GM18511 (cell line): ENCODE measurements around the gene FCHSD2.
"Not testable (repeated sequence)": the region's sequence is repeated elsewhere in the genome, so short reads cannot be mapped to it uniquely, and the experiment has no call there.

ENCODE experiments used
- ATAC-seq: cut with Tn5 transposase; IDR thresholded peaks from one replicate; pipeline ENCODE4 v1.9.1; 2021; ENCODE audit warnings: mild to moderate bottlenecking, moderate library complexity; ENCODE audit not compliant: unreplicated experiment

Gene FCHSD2

DNA sequence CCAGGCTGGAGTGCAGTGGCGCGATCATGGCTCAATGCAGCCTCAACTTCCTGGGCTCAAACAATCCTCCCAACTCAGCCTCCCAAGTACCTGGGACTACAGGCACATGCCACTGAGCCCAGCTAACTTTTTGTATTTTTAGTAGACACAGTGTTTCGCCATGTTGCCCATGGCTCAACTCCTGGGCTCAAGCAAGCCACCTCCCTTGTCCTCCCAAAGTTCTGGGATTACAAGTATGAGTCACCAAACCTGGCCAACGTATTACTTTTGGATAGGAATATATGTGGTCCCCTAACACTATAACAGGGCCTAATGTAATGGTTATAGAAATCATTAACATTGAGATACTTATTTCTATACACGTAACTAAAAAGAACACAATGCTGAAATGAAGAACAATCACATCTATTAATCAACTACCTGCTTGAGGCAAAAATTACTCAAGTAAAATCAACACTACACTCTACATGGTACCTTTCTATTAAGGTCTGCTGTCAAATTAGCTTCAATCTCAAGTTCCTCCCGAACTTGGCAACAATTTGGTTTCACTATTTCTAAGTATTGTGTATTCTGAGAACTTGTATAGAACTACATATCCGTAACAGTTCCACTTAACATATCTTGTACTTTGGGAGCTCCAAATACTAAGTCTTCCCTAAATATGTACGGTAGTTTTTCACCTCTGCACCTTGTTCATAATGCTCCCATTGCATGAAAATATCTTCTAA lies 124.9 kb downstream of the FCHSD2 start:
- ATAC-seq: no peak

DNA sequence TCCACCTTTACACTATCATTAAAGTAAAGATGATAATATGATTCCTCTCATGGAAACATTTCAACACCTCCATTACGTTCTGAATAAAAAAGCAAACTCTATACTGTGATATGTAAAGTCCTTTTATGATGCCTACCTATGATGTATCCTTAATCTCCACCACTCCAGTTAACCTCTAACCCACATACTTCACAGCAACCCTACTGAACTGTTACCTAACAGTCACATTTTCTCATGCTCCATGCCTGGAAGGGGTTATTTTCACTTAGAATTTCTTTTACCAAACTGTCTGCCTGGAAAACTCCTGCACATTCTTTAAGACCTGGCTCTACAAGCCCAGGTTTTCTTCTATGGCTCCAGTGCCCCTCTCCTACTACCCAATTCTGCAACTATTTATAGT lies 129.1 kb downstream of the FCHSD2 start:
- ATAC-seq: no peak

DNA sequence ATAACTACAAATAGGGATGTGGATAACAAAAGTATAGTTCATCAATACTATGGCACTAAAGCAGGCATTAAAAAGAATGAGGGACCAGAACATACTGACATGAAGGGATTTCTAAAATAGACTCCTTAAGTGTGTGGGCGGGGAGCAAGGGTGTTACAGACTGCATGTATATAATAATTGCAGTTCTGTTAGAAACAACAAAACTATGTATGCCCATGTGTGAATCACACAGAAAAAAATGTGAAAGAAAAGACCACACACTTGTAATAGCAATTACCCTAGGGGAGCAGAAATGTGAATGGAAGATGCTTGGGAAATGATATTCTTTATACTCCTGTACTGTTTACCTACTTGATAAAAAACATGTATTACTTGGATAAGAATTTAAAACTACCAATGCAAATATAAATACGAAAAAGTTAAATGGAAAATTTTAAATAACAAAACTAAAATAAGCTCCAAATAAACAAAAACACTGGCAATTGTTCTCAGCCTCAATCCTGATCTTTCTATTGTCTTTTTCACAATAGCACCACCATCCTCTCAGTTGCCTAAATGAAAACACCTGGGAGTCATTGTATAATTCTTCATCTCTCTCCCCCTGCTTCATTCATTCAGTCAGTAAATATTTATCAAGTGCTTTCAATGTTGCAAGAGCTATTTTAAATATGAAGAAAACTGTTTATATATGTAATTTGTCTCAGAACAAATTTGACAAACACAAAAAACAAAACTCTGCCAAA lies 129.8 kb downstream of the FCHSD2 start:
- ATAC-seq: no peak

DNA sequence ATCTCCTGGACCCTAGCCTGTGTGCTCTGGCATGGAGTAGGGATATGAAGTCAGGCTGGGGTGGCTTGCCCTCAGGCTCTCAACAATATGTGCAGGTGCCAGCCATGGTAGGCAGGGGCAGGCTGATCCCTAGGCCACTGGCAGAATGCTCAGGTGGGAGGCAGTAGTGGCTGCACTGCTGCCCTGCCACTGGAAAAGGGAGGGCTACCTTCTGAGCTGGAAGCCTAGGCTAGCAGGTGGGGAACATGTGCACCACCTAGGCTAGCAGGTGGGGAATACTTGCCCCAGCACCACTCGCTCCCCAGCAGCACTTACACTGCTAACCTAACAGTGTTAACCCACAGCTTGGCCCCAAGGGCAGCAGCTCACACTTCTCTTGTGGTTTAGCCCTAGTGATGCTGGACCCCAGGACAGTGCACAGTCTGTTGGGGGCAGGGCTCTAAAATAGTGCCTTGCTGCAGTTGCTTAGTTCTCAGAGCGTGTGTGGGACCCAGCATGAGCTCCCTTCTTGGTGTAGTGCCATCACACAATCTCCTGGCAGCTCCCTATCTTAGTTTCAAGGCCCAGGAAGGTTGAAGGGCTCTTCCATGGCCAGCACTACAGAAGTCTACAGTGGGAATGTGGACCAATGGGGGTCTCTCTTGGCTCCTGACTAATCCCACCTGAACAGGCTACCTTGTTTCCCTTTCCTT lies 130.8 kb downstream of the FCHSD2 start:
- ATAC-seq: no peak

DNA sequence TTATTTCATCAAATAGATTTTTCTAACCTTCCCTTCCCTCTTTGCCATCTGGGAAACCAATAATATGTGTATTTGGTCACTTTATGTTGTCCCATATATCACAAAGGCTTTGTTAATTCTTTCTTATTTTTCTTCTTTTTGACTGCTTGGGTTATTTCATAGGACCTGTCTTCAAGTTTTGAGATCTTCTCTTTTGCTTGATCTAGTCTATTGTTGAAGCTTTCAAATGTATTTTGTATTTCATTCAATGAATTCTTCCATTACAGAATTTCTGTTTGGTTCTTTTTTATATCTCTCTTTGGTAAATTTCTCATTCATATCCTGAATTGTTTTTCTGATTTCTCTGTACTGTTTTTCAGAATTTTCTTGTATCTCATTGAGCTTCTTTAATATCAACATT lies 132.1 kb downstream of the FCHSD2 start:
- ATAC-seq: no peak

DNA sequence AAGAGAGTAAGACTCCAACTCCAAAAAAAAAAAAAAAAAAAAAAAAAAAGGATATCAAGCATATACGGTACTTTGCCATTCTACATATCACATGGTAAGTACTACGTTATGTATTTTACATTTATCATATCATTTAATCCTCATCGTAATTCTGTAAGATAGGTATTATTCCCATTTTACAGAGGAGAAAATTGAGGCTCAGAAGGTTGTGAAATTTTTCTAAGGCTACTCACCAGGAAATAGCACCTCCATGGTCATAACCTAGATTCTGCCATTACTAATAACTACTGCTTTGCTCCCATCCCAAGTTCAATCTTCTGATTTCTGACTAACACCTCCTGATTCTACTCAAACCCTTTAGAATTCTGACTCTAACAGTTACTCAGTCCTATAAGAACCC lies 138.0 kb downstream of the FCHSD2 start:
- no peak for ATAC-seq

DNA sequence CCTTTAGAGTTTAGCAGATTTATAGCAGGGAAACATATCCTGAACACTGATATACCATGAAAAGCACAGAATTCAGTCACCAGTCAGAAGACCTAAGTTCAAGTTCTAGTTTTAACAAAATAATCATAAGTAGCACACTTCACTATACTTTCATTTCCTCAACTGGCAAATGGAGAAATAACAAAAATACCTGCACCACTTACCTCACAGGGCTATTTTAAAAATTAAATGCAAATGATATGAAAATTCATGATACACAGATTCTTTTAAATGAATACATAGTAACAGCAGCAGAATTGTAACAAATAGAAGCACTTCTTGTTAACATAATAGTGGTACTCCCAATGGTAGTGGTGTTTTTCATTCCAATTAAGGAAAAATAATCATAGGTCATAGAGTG lies 139.0 kb downstream of the FCHSD2 start:
- no peak for ATAC-seq

DNA sequence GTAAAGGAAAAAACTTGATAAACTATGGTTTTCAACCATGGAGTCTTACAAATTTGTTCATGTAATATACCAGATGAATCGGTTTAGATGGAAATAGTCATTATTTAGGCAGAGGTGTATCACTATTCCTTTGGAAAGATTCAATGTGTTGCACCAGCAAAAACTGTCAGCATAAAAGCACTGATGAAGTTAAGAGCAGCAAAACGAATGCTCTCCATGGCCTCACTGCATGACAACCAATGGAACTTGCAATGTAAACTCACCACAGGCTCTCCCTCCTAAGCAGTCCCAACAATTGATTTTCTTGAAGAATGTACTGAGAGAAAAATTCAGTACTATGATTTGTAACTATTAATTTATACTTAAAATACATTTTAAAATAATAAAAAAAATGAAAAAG lies 139.9 kb downstream of the FCHSD2 start:
- no peak for ATAC-seq

DNA sequence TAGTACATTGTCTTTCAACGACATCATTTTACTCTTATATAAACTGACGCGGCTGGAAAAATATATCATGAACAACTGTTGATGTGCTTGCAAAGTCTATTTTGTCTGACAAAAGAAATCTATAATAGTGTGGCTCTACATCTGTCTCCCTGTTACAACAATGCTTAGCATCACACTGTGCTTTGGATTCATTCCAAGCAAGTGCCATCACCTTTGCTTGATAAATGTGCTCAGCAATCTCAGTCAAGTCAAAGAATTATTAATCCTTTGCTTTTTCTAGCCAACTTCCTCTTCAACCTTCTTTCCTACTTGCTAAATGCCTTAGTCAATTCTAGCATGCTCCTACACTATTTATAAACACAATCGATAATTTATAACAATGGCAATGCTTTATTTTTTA lies 140.5 kb downstream of the FCHSD2 start:
- ATAC-seq: no peak

DNA sequence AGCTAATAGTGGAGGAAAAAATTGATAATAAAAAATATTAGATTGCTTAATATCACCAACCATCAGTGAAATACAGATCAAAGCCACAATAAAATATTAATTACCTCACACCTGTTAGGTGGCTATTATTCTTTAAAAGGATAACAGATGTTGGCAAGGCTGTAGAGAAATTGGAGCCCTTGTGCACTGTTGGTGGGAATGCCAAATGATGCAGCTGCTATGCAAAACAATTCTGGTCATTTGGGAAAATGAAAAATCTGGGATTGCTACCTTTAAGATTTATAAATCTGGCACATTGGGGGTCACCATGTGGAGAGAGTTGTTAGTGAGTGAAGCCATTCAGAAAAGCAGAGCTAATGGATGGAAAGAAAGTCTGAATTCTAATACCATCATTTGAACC lies 143.4 kb downstream of the FCHSD2 start:
- no peak for ATAC-seq

DNA sequence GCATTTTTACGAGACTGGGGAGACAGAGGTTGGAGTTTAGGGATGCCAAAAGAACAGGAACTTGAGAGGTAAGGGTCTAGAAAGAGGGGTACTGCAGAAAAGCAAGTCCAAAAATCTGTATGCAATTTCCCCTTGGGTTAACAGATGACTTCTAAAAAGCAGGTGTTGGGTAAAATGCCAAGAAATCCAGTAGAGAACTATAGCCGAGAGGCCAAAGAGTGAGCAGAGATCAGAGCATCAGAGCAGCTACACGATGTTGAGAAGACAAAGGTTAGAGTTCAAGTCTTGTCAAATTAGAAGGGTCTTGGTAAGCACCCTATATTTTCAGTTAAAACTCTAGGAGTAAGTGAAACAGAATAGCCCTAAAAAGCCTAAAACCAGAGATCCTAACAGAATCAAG lies 145.2 kb downstream of the FCHSD2 start:
- ATAC-seq: no peak

DNA sequence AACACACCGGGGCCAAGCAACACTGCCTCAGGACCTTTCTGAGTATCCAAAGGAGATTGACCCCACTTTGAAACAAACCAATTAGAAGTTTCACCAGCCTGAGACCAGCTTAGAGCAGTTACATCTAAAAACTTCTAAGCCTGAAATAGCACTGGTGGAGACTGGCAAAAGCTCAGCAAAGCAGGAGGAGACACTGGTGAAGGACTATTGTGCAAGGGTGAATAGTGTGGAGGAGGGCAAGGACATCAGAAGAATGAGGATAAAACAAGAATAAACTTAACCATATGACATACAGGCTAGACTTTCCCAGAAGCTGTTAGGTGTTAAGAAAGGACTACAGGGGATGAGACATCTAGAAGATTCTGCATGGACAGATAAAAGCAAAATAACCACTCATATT lies 152.4 kb downstream of the FCHSD2 start:
- no peak for ATAC-seq

DNA sequence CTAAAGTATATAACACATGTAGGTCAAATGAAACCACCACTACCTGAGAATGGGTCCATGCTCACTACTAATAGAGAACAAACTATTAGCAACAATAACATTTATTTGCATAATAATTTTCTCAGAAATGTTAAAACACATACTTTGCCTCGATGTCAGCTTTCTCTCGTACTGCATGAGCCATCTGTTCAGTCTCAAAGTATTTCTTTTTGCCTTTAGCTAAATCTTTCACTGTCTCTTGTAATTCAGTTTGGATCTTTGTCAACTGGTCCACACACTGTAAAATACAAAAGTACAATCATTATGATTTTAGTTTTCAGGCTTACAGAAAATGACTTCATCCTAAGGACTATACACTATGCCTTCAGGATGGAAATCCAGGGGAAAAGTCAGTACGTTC lies 153.3 kb downstream of the FCHSD2 start:
- ATAC-seq: no peak

DNA sequence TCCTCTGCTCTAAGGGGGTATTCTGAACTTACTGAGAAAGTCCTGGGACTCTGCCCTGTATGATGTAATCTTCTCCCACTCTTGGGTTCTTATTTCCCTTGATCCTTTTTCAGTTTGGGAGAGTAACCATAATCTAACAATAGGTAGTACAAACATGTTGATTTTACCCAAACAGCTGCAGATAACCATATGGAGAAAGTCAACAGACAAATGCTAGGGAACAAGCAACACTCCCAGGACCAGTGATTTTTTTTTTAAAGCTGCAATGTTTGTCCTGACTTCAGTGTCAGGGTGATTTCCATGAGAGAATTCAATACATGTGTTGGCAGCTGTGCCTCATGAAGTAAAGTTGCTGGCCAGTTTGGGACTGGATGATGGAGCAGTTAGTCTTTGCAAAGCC lies 156.5 kb downstream of the FCHSD2 start:
- ATAC-seq: no peak

DNA sequence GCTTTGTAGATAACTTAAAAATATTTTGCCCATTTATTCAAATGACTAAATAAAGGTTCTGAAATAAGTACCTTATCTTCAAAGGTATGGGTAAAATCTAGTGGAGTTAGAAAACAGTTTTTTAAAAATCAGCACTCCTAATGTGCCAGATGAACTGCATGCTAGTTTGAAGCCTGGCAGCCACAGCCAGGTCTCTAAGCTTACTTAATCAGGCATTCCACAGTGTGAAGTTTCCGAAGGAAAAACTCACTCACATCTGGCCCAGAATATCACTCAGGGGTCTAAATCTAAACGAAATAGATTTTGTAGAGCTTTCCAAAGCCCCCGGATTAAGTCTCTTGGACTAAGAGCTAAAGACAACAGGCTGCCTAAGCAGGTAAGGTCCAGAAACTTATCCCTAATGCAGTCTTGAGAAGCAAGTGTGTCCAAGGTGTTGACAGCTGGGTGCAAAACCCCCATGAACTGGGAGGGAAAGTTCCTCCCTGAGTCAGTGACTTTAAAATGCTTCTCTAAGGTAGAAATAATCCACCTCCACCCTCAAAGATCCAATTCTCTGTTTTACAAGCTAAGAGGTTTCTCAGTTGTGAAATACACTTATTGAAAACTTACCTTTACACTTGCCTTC lies 157.6 kb downstream of the FCHSD2 start:
- no peak for ATAC-seq

DNA sequence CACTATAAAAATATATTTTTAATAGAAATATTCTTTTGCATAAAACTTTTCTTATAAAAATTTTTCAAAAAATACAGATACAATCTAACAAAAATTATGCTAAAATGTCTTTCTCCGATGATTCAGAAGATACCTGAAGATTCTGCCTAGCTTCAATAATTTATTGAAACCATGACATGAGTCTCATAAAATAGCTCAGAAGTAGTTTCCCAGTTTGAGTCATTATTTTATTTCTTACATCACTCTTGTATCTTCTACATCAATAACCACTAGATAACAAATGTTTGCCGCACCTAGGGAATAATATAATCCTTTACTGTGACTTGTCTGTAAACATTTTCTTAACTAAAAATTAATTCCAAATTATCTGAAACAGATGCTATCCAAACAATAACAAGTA lies 158.6 kb downstream of the FCHSD2 start:
- ATAC-seq: no peak

DNA sequence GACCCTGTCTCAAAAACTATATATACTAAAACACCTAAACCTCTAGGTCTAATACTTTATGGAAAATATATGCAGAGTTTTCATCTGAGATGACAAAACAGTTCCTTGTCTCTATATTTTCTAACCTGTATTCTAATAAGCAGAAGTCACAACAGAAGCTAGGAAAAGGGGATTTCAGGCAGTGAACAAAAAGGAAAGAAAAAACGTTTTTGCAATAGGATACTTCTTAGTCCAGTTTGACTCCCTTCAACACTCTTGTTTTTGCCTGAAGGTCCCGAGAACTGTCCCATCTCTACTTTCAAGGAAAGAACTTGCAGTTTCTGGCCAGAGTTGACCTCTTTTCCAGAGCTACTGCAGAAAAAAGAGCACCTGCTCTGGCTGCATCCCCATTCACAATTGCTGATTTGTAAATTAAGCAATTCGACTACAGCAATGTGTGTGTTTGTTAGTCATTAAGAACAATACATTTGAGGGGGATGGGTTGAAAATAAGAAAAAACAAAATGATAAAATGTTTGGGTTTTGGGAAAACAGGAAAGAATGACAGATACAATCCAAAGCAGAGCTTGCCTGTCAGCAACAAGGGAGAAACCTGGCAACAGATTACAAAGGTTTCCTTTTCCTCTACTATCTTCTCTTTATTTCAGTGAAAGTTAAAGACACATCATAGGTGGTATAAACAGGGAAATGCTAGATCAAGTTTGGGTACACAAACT lies 160.0 kb downstream of the FCHSD2 start:
- ATAC-seq: no peak

DNA sequence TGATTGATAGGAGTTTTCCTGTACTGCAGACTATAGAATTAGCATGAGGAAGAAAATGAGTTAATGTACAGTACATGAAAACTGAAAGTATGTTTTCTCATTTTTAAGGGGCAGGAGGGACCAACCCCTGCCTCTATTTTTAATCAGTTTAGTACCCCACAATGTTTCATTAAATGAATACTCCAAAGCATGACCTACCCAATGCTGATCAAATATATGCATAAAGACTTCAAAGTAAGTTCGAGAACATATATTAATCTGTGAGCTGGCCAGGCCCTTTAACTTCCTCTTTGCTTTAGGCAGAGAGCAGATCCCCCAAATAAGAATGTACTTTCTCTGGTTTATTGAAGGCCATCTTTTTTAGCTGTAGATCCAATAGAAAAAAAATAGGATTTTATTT lies 161.0 kb downstream of the FCHSD2 start:
- ATAC-seq: no peak

DNA sequence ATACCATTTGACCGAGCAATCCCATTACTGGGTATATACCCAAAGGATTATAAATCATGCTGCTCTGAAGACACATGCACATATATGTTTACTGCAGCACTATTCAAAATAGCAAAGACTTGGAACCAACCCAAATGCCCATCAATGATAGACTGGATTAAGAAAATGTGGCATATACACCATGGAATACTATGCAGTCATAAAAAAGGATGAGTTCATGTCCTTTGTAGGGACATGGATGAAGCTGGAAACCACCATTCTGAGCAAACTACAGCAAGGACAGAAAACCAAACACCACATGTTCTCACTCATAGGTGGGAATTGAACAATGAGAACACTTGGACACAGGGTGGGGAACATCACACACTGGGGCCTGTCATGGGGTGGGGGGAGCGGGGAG lies 164.3 kb downstream of the FCHSD2 start:
- ATAC-seq: not testable (repeated sequence)

DNA sequence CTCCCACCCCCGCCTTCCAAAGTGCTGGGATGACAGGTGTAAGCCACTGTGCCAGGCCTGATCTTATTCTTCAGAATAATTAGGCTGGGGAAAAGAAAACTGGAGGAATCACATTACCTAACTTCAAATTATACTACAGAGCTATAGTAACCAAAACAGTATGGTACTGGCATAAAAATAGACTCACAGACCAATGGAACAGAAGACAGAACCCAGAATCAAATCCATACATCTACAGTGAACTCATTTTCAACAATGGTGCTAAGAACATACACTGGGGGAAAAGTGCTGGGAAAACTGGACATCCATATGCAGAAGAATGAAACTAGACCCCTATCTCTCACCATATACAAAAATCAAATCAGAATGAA lies 165.6 kb downstream of the FCHSD2 start:
- ATAC-seq: not testable (repeated sequence)
